LoVo (cell line): Measurements from ENCODE around the gene CDK4.

Source experiments
- DNase-seq: peaks from one replicate; pipeline ENCODE4 v3.0.0-alpha.2; 2016; ENCODE audit warnings: low spot score

The CDK4 gene

GRCh38 chr12:57737467-57738460, 14.3 kb downstream of the CDK4 start:
- DNase-seq: no peak

- no peak for DNase-seq
Observed at GRCh38 chr12:57736741-57737466, 15.2 kb downstream of the CDK4 start.

- no peak for DNase-seq
Observed at GRCh38 chr12:57735952-57736740, 16.0 kb downstream of the CDK4 start.

- no peak for DNase-seq
Observed at GRCh38 chr12:57735198-57735855, 16.8 kb downstream of the CDK4 start.

- DNase-seq: no peak
Observed at GRCh38 chr12:57734591-57734990, 17.5 kb downstream of the CDK4 start.

- no peak for DNase-seq
Observed at GRCh38 chr12:57733928-57734327, 18.2 kb downstream of the CDK4 start.

- no peak for DNase-seq
Observed at GRCh38 chr12:57732726-57733593, 19.1 kb downstream of the CDK4 start.

GRCh38 chr12:57732270-57732669, 19.8 kb downstream of the CDK4 start:
- DNase-seq: no peak

- DNase-seq: no peak
Observed at GRCh38 chr12:57731411-57732080, 20.6 kb downstream of the CDK4 start.

GRCh38 chr12:57730336-57731067, 21.6 kb downstream of the CDK4 start:
- DNase-seq: no peak

GRCh38 chr12:57729321-57729844, 22.7 kb downstream of the CDK4 start:
- no peak for DNase-seq

- DNase-seq: no peak
Observed at GRCh38 chr12:57727758-57728395, 24.2 kb downstream of the CDK4 start.

- DNase-seq: no peak
Observed at GRCh38 chr12:57726884-57727757, 25.0 kb downstream of the CDK4 start.

- peak; percentile 96 for DNase-seq
Observed at GRCh38 chr12:57726151-57726883, 25.8 kb downstream of the CDK4 start.

- DNase-seq: no peak
Observed at GRCh38 chr12:57725851-57726150, 26.3 kb downstream of the CDK4 start.

GRCh38 chr12:57724936-57725740, 27.0 kb downstream of the CDK4 start:
- DNase-seq: no peak
